ENCODE measurements around the gene PSMB10.

Gene PSMB10

GRCh38 chr16:67885976-67886375, 50.7 kb downstream of the PSMB10 start:
- Histone ChIP-seq H3K79me2 (ENCODE audit: insufficient read depth, low read length) (no peaks in the 10 kb centered on the region), H3K9me2 (replicated peaks; ENCODE audit: low read depth, low read length) (no peaks in the 10 kb centered on the region), H3K4me3 (ENCODE audit: low read length, poor library complexity, severe bottlenecking) (no peak overlapping the region), H3K27me3 (ENCODE audit: insufficient read depth, low read length, poor library complexity, severe bottlenecking) (no peaks in the 10 kb centered on the region), H3K4me1 (ENCODE audit: insufficient read depth, low read length, poor library complexity, severe bottlenecking) (no peaks in the 10 kb centered on the region), H3K36me3 (ENCODE audit: insufficient read depth, low read length) (peaks cover 55% of the 10 kb centered on the region; the same call in 1 of the 2 replicates), H3K4me2 (ENCODE audit: low read depth, low read length, poor library complexity, severe bottlenecking) (no peak overlapping the region), H3K9me3 (ENCODE audit: insufficient read depth, low read depth, low read length) (no peaks in the 10 kb centered on the region), H3K9ac (ENCODE audit: low read depth, low read length, poor library complexity, severe bottlenecking) (no peak overlapping the region), H3F3A (ENCODE audit: low read depth) (no peaks in the 10 kb centered on the region), H4K20me1 (ENCODE audit: insufficient read depth, low read length, poor library complexity, severe bottlenecking) (no peaks in the 10 kb centered on the region), H2AFZ (ENCODE audit: low read length) (no peak overlapping the region)
- TF ChIP-seq CTCF (conservative IDR thresholded peaks at IDR 0.05; ENCODE audit: low read length) = no peak
- TF ChIP-seq EZH2phosphoT487 (IDR thresholded peaks at IDR 0.05; ENCODE audit: borderline replicate concordance) = no peak

DNA sequence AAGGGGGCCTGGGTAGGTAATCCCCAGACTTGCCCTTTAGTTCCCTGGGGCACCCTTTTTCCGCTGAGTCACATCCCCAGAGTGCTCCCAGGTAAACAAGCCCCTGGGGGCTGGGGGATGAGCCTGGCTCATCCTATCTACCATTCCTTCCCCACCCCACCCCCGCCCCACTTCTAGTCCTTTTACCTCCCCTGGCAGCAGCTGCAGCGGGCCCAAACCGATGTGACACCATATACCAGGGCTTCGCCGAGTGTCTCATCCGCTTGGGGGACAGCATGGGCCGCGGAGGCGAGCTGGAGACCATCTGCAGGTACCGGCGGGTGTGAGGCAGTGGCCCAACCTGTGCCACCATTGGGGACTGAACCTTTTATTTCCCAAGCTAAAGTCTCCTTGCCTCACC, 51.1 kb downstream of the PSMB10 start:
- H3F3A ChIP-seq (ENCODE audit: low read depth) = no peaks in the 10 kb centered on the region
- H3K27me3 ChIP-seq (ENCODE audit: insufficient read depth, low read length, poor library complexity, severe bottlenecking) = no peaks in the 10 kb centered on the region
- no peaks in the 10 kb centered on the region for H3K9me2 ChIP-seq (replicated peaks; ENCODE audit: low read depth, low read length)
- H3K4me3 ChIP-seq (ENCODE audit: low read length, poor library complexity, severe bottlenecking) = no peak overlapping the region
- H4K20me1 ChIP-seq (ENCODE audit: insufficient read depth, low read length, poor library complexity, severe bottlenecking) = no peaks in the 10 kb centered on the region
- H3K79me2 ChIP-seq (ENCODE audit: insufficient read depth, low read length) = no peaks in the 10 kb centered on the region
- H3K9ac ChIP-seq (ENCODE audit: low read depth, low read length, poor library complexity, severe bottlenecking) = no peak overlapping the region
- no peak overlapping the region for H3K4me2 ChIP-seq (ENCODE audit: low read depth, low read length, poor library complexity, severe bottlenecking)
- H3K4me1 ChIP-seq (ENCODE audit: insufficient read depth, low read length, poor library complexity, severe bottlenecking) = no peaks in the 10 kb centered on the region
- H3K9me3 ChIP-seq (ENCODE audit: insufficient read depth, low read depth, low read length) = no peaks in the 10 kb centered on the region
- H3K36me3 ChIP-seq (ENCODE audit: insufficient read depth, low read length) = peaks cover 60% of the 10 kb centered on the region; the same call in 1 of the 2 replicates
- H2AFZ ChIP-seq (ENCODE audit: low read length) = no peak overlapping the region
- no peak for TF ChIP-seq EZH2phosphoT487 (IDR thresholded peaks at IDR 0.05; ENCODE audit: borderline replicate concordance)
- no peak for TF ChIP-seq CTCF (conservative IDR thresholded peaks at IDR 0.05; ENCODE audit: low read length)

DNA sequence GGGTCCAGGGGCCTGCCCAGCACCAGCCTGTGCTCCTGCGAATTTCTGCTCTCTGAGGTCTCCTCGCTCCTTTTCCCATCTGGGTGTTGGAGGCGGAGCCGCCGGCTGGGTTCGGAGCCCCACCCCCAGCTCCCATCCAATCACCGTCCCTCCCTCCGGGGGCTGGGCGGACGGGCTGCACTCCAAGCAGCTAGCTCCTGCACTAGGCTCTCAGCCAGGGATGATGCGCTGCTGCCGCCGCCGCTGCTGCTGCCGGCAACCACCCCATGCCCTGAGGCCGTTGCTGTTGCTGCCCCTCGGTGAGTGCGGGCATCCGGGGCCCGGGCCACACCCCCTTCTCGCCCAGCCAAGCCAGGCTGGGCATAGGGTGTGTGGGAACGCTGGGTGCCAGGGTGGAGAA, 52.0 kb downstream of the PSMB10 start, which contains the start of gene NRN1L:
Gene NRN1L (plus strand): TSS at position 202 of the 400 bp plus-strand sequence. CDS start 19 bp downstream, at position 221.
- Histone ChIP-seq H3K36me3 (ENCODE audit: insufficient read depth, low read length) (peaks cover 68% of the 10 kb centered on the region; the same call in 1 of the 2 replicates), H3F3A (ENCODE audit: low read depth) (no peaks in the 10 kb centered on the region), H3K9ac (ENCODE audit: low read depth, low read length, poor library complexity, severe bottlenecking) (no peak within 1 kb of the TSS), H3K27me3 (ENCODE audit: insufficient read depth, low read length, poor library complexity, severe bottlenecking) (no peaks in the 10 kb centered on the region), H3K4me2 (ENCODE audit: low read depth, low read length, poor library complexity, severe bottlenecking) (no peak within 1 kb of the TSS), H4K20me1 (ENCODE audit: insufficient read depth, low read length, poor library complexity, severe bottlenecking) (no peaks in the 10 kb centered on the region), H3K4me1 (ENCODE audit: insufficient read depth, low read length, poor library complexity, severe bottlenecking) (no peaks in the 10 kb centered on the region), H3K79me2 (ENCODE audit: insufficient read depth, low read length) (no peaks in the 10 kb centered on the region), H2AFZ (ENCODE audit: low read length) (no peak within 1 kb of the TSS), H3K9me2 (replicated peaks; ENCODE audit: low read depth, low read length) (no peaks in the 10 kb centered on the region), H3K9me3 (ENCODE audit: insufficient read depth, low read depth, low read length) (no peaks in the 10 kb centered on the region), H3K4me3 (ENCODE audit: low read length, poor library complexity, severe bottlenecking) (no peak within 1 kb of the TSS)
- TF ChIP-seq CTCF (conservative IDR thresholded peaks at IDR 0.05; ENCODE audit: low read length) (no peak), EZH2phosphoT487 (IDR thresholded peaks at IDR 0.05; ENCODE audit: borderline replicate concordance) (no peak)

Measured in Loucy (cell line).